ENCODE measurements around the gene CNR2. TPM values are rescaled to one million over a fixed set of nuclear protein-coding genes. Genes with fewer than 3 reads are reported as not detected.

Gene CNR2
- total and polyA plus RNA-seq, 10 donors, result 15.0 to 26.6 (median 19.9) TPM

DNA sequence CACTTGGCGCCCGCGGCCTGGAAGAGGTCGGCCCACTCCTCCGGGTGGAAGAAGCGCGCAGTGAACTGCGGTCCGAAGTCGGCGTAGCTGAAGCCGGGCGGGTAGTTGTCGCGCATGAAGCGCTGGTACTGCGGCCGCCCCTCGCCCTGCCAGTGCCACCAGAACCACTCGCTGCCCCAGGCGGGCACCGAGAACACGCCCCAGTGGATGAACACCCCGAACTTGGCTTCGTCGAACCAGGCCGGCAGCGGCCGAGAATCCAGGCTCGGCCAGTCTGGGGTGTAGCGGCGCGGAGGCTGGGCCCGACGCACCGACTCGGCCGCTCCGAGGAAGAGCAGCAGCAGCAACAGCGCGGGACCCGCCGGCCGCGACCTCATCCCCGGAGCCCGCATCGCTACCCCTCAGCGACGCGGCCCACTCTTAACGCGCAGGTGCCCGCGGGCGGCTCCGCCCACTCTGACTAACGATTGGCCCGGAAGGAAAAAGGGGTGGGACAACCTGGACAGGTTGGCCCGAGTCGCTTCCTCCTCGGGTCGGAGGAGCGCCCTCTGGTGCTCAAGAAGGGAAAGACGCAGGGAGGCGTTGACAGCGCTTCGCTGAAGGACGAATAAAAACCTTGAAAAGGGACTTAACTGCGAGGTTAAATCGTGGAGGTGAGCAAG is 45.1 kb downstream of the CNR2 start, which contains the start of gene FUCA1:
TSS of gene FUCA1 (minus strand) at position 396 of the 662 bp plus-strand sequence. CDS start at position 392, 4 bp downstream.
- Histone ChIP-seq H3K4me3 (peak within 1 kb of the TSS; percentile 58 to 98 (median 83)), H3K27me3 (replicated peaks in 1 of 7) (no peaks in the 10 kb centered on the region), H3K9me3 (no peaks in the 10 kb centered on the region), H3K4me1 (peaks cover 18 to 60% (median 38%) of the 10 kb centered on the region in 6 donors), H3K36me3 (peaks cover 0 to 33% (median 14%) of the 10 kb centered on the region in 6 donors), H3K27ac (peak within 1 kb of the TSS; percentile 46 to 92 (median 82))
- intact Hi-C loops (cut with DNase I; ENCODE audit: low total_unique reads), result no loop called here
- TF ChIP-seq, protein P1, sequence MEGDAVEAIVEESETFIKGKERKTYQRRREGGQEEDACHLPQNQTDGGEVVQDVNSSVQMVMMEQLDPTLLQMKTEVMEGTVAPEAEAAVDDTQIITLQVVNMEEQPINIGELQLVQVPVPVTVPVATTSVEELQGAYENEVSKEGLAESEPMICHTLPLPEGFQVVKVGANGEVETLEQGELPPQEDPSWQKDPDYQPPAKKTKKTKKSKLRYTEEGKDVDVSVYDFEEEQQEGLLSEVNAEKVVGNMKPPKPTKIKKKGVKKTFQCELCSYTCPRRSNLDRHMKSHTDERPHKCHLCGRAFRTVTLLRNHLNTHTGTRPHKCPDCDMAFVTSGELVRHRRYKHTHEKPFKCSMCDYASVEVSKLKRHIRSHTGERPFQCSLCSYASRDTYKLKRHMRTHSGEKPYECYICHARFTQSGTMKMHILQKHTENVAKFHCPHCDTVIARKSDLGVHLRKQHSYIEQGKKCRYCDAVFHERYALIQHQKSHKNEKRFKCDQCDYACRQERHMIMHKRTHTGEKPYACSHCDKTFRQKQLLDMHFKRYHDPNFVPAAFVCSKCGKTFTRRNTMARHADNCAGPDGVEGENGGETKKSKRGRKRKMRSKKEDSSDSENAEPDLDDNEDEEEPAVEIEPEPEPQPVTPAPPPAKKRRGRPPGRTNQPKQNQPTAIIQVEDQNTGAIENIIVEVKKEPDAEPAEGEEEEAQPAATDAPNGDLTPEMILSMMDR (IDR thresholded peaks at IDR 0.05 in 8 of 11, conservative IDR thresholded peaks at IDR 0.05 in 3 of 11), result peak; percentile 97 to 99 (median 98)
- TF ChIP-seq POLR2AphosphoS5 (IDR thresholded peaks at IDR 0.05), result peak; percentile 91 to 95 (median 95)
- TF ChIP-seq POLR2A (IDR thresholded peaks at IDR 0.05), result peak; percentile 3 to 46 (median 43)
- WGBS, 5 donors, result 0 to 1% (median 1%) methylated on average over 32 to 71 of the region's 71 CpGs
- peak; percentile 98 for DNase-seq

DNA sequence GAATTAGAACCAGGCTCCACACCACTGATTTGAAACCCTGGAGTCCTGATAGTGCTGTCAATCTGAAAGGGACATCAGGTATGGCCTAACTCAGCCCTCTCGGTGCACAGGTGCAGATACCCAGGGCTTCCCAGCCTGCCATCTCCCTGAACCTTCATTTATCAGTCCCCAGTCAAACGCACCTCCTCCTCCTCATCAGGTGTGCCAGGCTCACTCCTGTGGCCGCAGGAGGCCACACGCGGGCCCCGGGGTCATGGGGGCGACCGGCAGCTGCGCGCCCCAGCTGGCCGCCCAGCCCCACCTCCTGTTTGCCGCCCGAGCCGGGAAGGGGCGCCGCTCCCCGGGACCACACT is 45.6 kb downstream of the CNR2 start:
- 3 to 7% (median 4%) methylated on average over 15 to 17 of the region's 17 CpGs; no CpG with 5 or more reads in 1 of the 5 donors for WGBS, 5 donors
- no peaks in the 10 kb centered on the region for H3K27me3 ChIP-seq (replicated peaks in 1 of 7)
- DNase-seq, result no peak
- no peaks in the 10 kb centered on the region for H3K9me3 ChIP-seq
- peak overlapping the region in 7 of 8 donors; percentile 73 to 92 (median 83) for H3K27ac ChIP-seq
- peaks cover 18 to 60% (median 38%) of the 10 kb centered on the region in 6 donors for H3K4me1 ChIP-seq
- TF ChIP-seq POLR2AphosphoS5 (IDR thresholded peaks at IDR 0.05), result no peak
- H3K4me3 ChIP-seq, result peak overlapping the region; percentile 58 to 98 (median 83)
- intact Hi-C loops (cut with DNase I; ENCODE audit: low total_unique reads), result no loop called here
- H3K36me3 ChIP-seq, result peaks cover 0 to 33% (median 18%) of the 10 kb centered on the region in 6 donors

DNA sequence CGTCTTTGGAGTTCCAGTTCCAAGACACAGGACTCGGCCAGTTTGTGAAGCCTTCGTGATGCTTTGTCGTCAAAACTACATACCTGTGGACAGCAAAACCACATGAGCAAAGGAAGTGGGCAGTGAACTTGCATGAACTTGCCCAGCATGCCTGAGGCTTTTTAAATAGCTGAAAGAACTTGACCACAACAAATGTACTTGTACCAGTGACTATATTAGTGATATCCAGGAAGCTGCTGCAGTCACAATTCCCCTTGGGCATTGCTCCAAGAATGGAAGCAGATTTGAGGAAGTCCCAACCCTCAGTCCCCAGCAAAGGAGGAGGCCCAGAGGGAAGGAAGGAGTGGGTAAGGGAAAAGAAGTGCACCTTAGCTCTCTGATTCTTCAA is 47.6 kb downstream of the CNR2 start:
- Histone ChIP-seq H3K9me3 (no peaks in the 10 kb centered on the region), H3K27me3 (replicated peaks in 1 of 7) (no peaks in the 10 kb centered on the region), H3K27ac (peak overlapping the region in 3 of 8 donors; percentile 19 to 44 (median 25)), H3K36me3 (peaks cover 0 to 49% (median 30%) of the 10 kb centered on the region in 6 donors), H3K4me3 (peak overlapping the region in 1 of 8 donors; percentile 95), H3K4me1 (peaks cover 18 to 59% (median 38%) of the 10 kb centered on the region in 6 donors)
- no peak for DNase-seq
- TF ChIP-seq, protein P1 (IDR thresholded peaks at IDR 0.05 in 8 of 11, conservative IDR thresholded peaks at IDR 0.05 in 3 of 11), result no peak
- WGBS, 5 donors, result 57 to 72% (median 66%) methylated on average over 4 of the region's 4 CpGs
- intact Hi-C loops (cut with DNase I; ENCODE audit: low total_unique reads), result no loop called here

DNA sequence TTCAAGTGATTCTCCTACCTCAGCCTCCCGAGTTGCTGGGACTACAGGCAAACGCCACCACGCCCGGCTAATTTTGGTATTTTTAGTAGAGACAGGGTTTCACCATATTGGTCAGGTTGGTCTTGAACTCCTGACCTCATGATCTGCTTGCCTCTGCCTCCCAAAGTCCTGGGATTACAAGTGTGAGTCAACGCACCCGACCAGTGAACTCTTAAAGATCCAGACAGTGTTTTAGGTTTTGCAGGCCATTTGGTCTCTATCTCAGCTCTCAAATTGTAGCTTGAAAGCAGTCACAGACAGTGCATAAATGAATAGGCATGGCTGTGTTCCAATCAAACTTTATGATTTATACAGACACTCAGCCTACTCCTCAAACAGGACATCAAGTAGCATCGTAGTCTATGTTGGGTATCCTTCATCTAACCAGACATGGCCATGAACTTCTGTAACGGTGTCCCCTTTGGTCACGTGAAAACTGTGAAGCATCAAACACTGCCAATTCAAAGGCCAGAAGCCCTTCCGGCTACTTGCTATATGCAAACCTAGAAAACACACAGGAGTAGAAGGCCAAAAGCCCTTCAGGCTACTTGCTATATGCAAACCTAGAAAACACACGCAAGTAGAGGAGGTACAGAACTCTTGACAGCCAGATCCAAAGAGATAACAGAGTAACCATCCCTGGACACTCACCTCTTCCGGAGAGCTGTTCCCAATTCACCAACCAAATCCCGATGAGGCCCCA is 48.2 kb downstream of the CNR2 start:
- Histone ChIP-seq H3K36me3 (peaks cover 0 to 55% (median 32%) of the 10 kb centered on the region in 6 donors), H3K9me3 (no peaks in the 10 kb centered on the region), H3K27ac (peak overlapping the region in 3 of 8 donors; percentile 19 to 44 (median 25)), H3K4me3 (no peak overlapping the region), H3K27me3 (replicated peaks in 1 of 7) (no peaks in the 10 kb centered on the region), H3K4me1 (peaks cover 18 to 54% (median 38%) of the 10 kb centered on the region in 6 donors)
- intact Hi-C loops (cut with DNase I; ENCODE audit: low total_unique reads), result no loop called here
- DNase-seq, result no peak
- 90 to 97% (median 92%) methylated on average over 13 of the region's 13 CpGs for WGBS, 5 donors
- TF ChIP-seq POLR2A (IDR thresholded peaks at IDR 0.05) (no peak), POLR2AphosphoS5 (IDR thresholded peaks at IDR 0.05) (no peak)
- TF ChIP-seq, protein P1 (IDR thresholded peaks at IDR 0.05 in 8 of 11, conservative IDR thresholded peaks at IDR 0.05 in 3 of 11), result no peak
